SK-N-MC (cell line): Measurements from ENCODE around the gene RBL1.
A peak's percentile ranks its signal among the peaks of the same experiment; 100 is the strongest.

Source experiments
- DNase-seq: peaks from one replicate; pipeline ENCODE4 v3.0.0-alpha.2; 2011; ENCODE audit warnings: low read depth, low spot score
- H3K27ac ChIP-seq: fragments of 200-600 bp; sonication (generic); 2 replicates; pipeline ENCODE4 v1.5.1; 2016; ENCODE audit warnings: mixed run types
- H3K36me3 ChIP-seq: fragments of 200-600 bp; sonication (generic); 2 replicates; pipeline ENCODE4 v1.6.1; 2017; ENCODE audit warnings: antibody characterized with exemption, low read length, mixed read lengths; ENCODE audit not compliant: insufficient read depth
- H3K4me3 ChIP-seq: fragments of 200-600 bp; sonication (generic); 2 replicates; pipeline ENCODE4 v1.5.1; 2016
- H3K9ac ChIP-seq: fragments of 200-600 bp; sonication (generic); 2 replicates; pipeline ENCODE4 v1.8.0; 2017; ENCODE audit warnings: mixed run types, mixed read lengths; ENCODE audit not compliant: insufficient read length
- H3K9me3 ChIP-seq: fragments of 200-600 bp; sonication (generic); 2 replicates; pipeline ENCODE4 v1.6.1; 2017; ENCODE audit warnings: low read depth, mild to moderate bottlenecking, antibody characterized with exemption, low read length, moderate library complexity, mixed read lengths
- EZH2 ChIP-seq: fragments of 200-600 bp; sonication (generic); IDR thresholded peaks from one replicate; pipeline ENCODE4 v1.6.1; 2017; ENCODE audit warnings: antibody characterized with exemption
- FOXP2 ChIP-seq: optimal IDR thresholded peaks from 2 replicates; pipeline ENCODE3; 2011; ENCODE audit warnings: mild to moderate bottlenecking, moderate library complexity; ENCODE audit not compliant: insufficient read depth; ENCODE audit errors: extremely low read length, control extremely low read depth
- POLR2AphosphoS5 ChIP-seq: IDR thresholded peaks from 2 replicates; pipeline ENCODE4 v1.6.1; 2012; ENCODE audit warnings: mild to moderate bottlenecking, low read depth, low read length, borderline replicate concordance

The RBL1 gene

DNA sequence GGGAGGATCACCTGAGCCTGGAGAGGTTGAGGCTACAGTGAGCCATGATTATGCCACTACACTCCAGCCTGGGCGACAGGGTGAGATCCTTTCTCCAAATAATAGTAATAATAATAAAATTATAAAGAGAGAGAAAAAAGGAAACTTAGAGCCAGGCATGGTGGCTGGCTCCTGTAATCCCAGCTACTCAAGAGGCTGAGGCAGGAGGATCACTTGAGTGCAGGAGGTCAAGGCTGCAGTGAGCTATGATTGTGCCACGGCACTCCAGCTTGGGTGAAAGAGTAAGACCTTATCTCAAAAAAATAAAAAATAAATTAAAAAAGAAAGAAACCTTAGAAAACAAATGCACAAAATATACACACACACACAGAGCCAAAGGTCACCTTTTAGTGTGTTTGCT, 139.1 kb downstream of the RBL1 start:
- no peak for TF ChIP-seq FOXP2
- no peak for TF ChIP-seq POLR2AphosphoS5
- no peak for TF ChIP-seq EZH2
- H3K9ac ChIP-seq, result no peak overlapping the region
- no peak overlapping the region for H3K4me3 ChIP-seq
- H3K9me3 ChIP-seq, result no peaks in the 10 kb centered on the region
- no peaks in the 10 kb centered on the region for H3K36me3 ChIP-seq
- no peak overlapping the region for H3K27ac ChIP-seq
- DNase-seq, result no peak

DNA sequence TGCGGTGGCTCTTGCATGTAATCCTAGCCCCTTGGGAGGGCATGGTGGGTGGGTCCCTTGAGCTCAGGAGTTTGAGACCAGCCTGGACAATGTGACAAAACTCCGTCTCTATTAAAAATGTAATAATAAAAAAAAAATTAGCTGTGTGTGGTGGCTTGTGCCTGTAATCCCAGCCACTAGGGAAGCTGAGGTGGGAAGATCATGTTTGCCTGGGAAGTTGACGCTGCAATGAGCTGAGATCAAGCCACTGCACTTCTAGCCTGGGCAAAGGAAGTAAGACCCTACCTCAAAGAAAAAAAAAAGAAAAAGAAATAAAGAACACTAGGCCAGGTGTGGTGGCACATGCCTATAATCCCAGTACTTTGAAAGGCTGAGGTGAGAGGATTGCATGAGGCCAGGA, 139.8 kb downstream of the RBL1 start:
- TF ChIP-seq FOXP2, result no peak
- TF ChIP-seq POLR2AphosphoS5, result no peak
- TF ChIP-seq EZH2, result no peak
- DNase-seq, result no peak
- Histone ChIP-seq H3K36me3 (no peaks in the 10 kb centered on the region), H3K9me3 (no peaks in the 10 kb centered on the region), H3K4me3 (no peak overlapping the region), H3K27ac (no peak overlapping the region), H3K9ac (no peak overlapping the region)

DNA sequence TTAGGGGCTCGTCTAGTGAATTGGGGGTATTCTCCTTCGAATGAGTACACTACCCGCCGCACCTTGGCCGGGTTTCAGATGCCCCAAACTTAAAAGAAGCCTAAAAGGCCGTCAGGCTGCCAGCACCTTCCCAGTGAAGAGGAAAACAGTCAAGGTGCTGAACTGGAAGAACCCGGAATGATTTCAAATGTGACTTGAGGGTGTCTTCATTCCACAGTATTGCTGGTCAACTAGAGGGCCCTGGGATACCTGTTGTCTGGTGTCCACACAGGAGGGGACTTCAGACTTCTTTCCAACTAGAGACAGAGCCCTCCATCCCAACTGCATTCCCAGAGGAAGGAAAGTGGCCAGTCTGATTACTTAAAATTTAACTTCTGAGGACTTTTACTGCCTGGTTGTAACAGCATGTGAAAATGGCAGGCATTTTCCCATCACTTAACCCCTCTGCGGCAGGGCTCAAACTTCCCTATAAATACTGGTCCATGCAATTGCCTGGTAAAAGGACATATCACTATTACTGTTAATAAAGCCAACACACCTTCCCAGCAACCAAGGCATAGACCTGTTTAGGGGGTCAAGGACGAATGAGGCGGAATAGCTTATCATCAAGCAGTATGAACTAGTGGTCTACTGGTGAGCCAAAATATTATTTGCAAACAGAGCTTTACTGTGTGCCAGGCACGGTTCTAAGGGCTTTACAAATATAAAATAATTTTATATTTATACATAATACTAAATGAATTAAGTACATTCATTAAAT, 143.6 kb downstream of the RBL1 start:
- no peak overlapping the region for H3K9ac ChIP-seq
- no peak for DNase-seq
- H3K36me3 ChIP-seq, result no peaks in the 10 kb centered on the region
- H3K9me3 ChIP-seq, result no peaks in the 10 kb centered on the region
- peak overlapping the region; percentile 79 for H3K4me3 ChIP-seq
- TF ChIP-seq FOXP2, result no peak
- TF ChIP-seq POLR2AphosphoS5, result no peak
- no peak for TF ChIP-seq EZH2
- no peak overlapping the region for H3K27ac ChIP-seq

DNA sequence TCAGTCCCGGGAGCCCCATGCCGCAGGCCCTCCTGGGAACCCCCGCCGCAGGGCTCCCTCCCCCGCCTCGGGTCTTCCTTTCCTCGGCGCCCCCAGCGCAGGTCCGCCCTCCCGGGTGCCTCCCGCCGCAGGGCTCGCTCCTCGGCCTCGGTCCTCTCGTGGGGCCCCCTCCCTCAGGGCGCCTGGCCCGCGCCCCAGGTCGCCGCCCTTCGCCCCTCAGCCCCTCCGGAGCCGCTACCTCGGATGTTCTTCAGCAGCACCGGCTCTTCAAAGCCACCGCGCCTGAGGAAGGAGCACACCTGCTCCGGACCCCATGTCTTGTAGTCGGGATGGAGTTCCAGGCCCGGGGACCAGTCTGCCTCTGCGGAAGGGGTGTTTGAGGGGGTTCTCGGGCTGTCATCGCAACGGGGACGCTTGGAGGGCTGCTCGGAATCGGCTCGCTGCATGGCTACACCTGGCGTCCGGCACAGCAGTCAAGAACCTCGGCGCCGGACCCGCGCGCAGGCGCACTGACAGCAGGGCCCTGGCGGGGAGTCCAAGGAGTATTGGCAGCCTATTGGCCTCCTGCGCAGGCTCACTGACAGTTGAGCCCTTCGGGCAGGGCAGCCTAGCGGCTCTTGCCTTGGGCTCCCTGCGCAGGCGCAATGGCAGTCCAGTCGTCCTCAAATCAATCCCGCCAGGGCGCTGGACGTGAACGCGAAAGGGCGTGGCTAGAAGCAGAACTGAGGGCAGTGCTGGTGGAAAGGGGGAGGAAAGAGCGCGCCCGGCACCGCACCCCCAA, 144.4 kb downstream of the RBL1 start, which contains the start of gene SAMHD1:
TSS of gene SAMHD1 (minus strand) at position 511 of the 781 bp plus-strand sequence. CDS start at position 446, 65 bp downstream.
- Histone ChIP-seq H3K4me3 (peak within 1 kb of the TSS; percentile 79), H3K27ac (no peak within 1 kb of the TSS), H3K36me3 (no peaks in the 10 kb centered on the region), H3K9ac (peak within 1 kb of the TSS; percentile 17), H3K9me3 (no peaks in the 10 kb centered on the region)
- TF ChIP-seq FOXP2, result no peak
- peak; percentile 63; the same call in 1 of the 2 replicates for TF ChIP-seq POLR2AphosphoS5
- TF ChIP-seq EZH2, result no peak
- DNase-seq, result no peak

DNA sequence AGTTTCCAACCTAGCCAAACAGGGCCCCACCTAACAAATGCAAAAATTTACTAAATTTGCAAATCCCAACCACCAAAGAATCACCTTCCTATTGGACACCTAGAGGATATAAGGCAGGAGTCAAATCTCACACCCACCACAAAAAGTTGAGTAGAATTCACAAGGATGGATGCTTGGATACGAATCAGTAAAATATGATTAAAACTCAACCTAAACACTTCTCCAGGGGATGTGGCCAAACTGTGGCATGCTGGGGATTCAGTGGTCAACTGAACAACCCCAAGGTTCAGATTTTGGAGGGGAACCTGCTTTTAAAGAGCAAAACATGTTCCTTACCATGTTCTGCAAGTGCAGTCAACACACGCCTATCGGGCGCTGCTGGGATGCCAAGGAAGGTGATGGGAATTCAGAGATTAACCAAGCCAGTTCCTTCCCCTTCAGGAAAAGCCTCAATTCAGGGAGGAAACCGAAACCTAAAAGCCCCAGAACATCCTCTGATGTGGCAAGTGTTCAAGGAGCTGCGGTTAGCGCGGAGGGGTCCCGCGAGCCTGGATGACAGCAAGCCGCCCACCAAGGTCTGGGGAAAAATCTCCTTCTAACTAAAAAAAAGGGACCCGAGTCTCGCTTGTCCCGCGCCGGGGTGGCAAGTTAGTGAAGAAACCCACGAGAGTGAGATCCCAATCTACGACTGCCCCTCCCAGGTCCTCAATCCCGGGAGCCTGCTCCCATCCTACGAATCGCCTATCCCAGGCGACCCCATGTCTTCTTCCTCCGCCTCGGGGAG, 145.2 kb downstream of the RBL1 start:
- H3K36me3 ChIP-seq, result no peaks in the 10 kb centered on the region
- no peaks in the 10 kb centered on the region for H3K9me3 ChIP-seq
- TF ChIP-seq EZH2 (no peak), POLR2AphosphoS5 (no peak), FOXP2 (no peak)
- H3K27ac ChIP-seq, result no peak overlapping the region
- peak overlapping the region; percentile 17 for H3K9ac ChIP-seq
- peak overlapping the region; percentile 79 for H3K4me3 ChIP-seq
- no peak for DNase-seq
